ENCODE data around the gene GALNT2. TPM values are rescaled to one million over a fixed set of nuclear protein-coding genes. Genes with fewer than 3 reads are reported as not detected.
A peak's percentile ranks its signal among the peaks of the same experiment; 100 is the strongest.

Gene GALNT2
- total and polyA plus RNA-seq, 9 donors: 30.3 to 89.2 (median 79.2) TPM

- DNase-seq: no peak
- no peaks in the 10 kb centered on the region for H3K27me3 ChIP-seq (ENCODE audit: control insufficient read depth, insufficient read depth, low read length)
- peaks cover 36% of the 10 kb centered on the region for H3K4me1 ChIP-seq (ENCODE audit: control insufficient read depth, insufficient read depth, low read length)
- H3K4me3 ChIP-seq (ENCODE audit: low read length): no peak overlapping the region
- no peak overlapping the region for H3K27ac ChIP-seq (ENCODE audit: low read length)
- H3K9me3 ChIP-seq (replicated peaks; ENCODE audit: control insufficient read depth, low read depth, low read length): no peaks in the 10 kb centered on the region
- peaks cover 10% of the 10 kb centered on the region for H3K36me3 ChIP-seq (ENCODE audit: control insufficient read depth, insufficient read depth, low read length)
- 87% methylated on average over 11 of the region's 11 CpGs for WGBS (ENCODE audit: insufficient coverage)
Measured at GRCh38 chr1:230109066-230109465, 42.0 kb downstream of the GALNT2 start.

- H3K4me3 ChIP-seq (ENCODE audit: low read length): no peak overlapping the region
- H3K36me3 ChIP-seq (ENCODE audit: control insufficient read depth, insufficient read depth, low read length): peaks cover 13% of the 10 kb centered on the region
- no peaks in the 10 kb centered on the region for H3K27me3 ChIP-seq (ENCODE audit: control insufficient read depth, insufficient read depth, low read length)
- H3K4me1 ChIP-seq (ENCODE audit: control insufficient read depth, insufficient read depth, low read length): peaks cover 31% of the 10 kb centered on the region
- WGBS (ENCODE audit: insufficient coverage): 47% methylated on average over 4 of the region's 11 CpGs
- no peak overlapping the region for H3K27ac ChIP-seq (ENCODE audit: low read length)
- H3K9me3 ChIP-seq (replicated peaks; ENCODE audit: control insufficient read depth, low read depth, low read length): no peaks in the 10 kb centered on the region
- no peak for DNase-seq
Measured at GRCh38 chr1:230109895-230110667, 43.0 kb downstream of the GALNT2 start.

DNA sequence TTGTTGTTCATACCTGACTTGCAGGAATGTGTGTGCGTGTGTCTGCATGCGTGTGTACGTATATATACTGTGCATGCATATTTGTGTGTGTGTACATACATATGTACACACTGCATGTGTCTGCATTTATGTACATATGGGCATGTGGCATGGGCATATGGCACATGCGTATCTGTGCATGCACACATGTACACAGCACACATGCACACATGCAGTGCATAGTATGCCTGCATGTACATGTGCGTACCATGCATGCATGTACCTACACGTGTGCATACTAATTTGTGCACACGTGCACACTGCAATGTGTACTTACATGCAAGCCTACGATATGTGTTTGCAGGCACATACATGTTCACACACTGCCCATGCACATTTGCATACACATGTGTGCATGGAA lies 43.9 kb downstream of the GALNT2 start:
- whole genome bisulfite sequencing (ENCODE audit: insufficient coverage): 72% methylated on average over 5 of the region's 8 CpGs
- peaks cover 26% of the 10 kb centered on the region for H3K4me1 ChIP-seq (ENCODE audit: control insufficient read depth, insufficient read depth, low read length)
- peaks cover 13% of the 10 kb centered on the region for H3K36me3 ChIP-seq (ENCODE audit: control insufficient read depth, insufficient read depth, low read length)

DNA sequence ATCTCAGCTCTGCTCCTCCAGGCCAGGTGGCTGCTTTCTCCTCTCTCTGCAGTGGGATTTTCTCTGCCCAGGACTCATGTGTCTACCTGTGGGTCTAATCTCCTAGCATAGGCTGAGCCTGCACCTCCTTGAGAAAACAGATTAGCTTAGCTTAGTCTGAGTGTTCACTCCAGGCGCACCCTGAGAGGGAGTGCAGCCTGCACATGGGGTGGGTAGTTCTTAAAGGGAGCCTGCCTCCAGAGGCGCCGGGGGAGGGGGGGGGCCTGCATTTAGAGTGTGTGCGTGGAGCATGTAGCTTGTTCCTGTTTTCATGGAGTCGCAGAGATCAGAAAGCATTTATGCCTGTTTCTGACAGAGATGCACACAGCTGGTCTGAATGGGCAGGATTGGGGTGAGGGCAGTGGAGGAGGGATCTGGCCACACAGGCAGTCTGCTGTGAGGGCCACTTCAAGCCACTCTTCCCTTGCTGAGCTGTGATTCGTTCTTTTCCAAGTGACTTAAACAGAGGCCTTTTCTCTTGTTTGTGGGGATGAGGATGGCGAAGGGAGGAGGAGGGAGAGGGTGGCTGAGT lies 45.2 kb downstream of the GALNT2 start:
- H3K9me3 ChIP-seq (replicated peaks; ENCODE audit: control insufficient read depth, low read depth, low read length): no peaks in the 10 kb centered on the region
- 27% methylated on average over 5 of the region's 7 CpGs for WGBS (ENCODE audit: insufficient coverage)
- H3K4me1 ChIP-seq (ENCODE audit: control insufficient read depth, insufficient read depth, low read length): peaks cover 26% of the 10 kb centered on the region
- peaks cover 16% of the 10 kb centered on the region for H3K36me3 ChIP-seq (ENCODE audit: control insufficient read depth, insufficient read depth, low read length)
- no peaks in the 10 kb centered on the region for H3K27me3 ChIP-seq (ENCODE audit: control insufficient read depth, insufficient read depth, low read length)
- H3K4me3 ChIP-seq (ENCODE audit: low read length): no peak overlapping the region
- peak; percentile 44 for DNase-seq
- H3K27ac ChIP-seq (ENCODE audit: low read length): no peak overlapping the region

More for the DNA sequence above, 43.9 kb downstream of the GALNT2 start:
- no peaks in the 10 kb centered on the region for H3K27me3 ChIP-seq (ENCODE audit: control insufficient read depth, insufficient read depth, low read length)
- no peak overlapping the region for H3K27ac ChIP-seq (ENCODE audit: low read length)
- DNase-seq: no peak
- H3K9me3 ChIP-seq (replicated peaks; ENCODE audit: control insufficient read depth, low read depth, low read length): no peaks in the 10 kb centered on the region
- no peak overlapping the region for H3K4me3 ChIP-seq (ENCODE audit: low read length)

GRCh38 chr1:230112782-230113181 lies 45.7 kb downstream of the GALNT2 start:
- Histone ChIP-seq H3K9me3 (replicated peaks; ENCODE audit: control insufficient read depth, low read depth, low read length) (no peaks in the 10 kb centered on the region), H3K27ac (ENCODE audit: low read length) (no peak overlapping the region), H3K27me3 (ENCODE audit: control insufficient read depth, insufficient read depth, low read length) (no peaks in the 10 kb centered on the region), H3K4me3 (ENCODE audit: low read length) (no peak overlapping the region), H3K4me1 (ENCODE audit: control insufficient read depth, insufficient read depth, low read length) (peaks cover 26% of the 10 kb centered on the region), H3K36me3 (ENCODE audit: control insufficient read depth, insufficient read depth, low read length) (peaks cover 16% of the 10 kb centered on the region)
- DNase-seq: no peak
- 75% methylated on average over 2 of the region's 5 CpGs for WGBS (ENCODE audit: insufficient coverage)

- Histone ChIP-seq H3K27me3 (ENCODE audit: control insufficient read depth, insufficient read depth, low read length) (no peaks in the 10 kb centered on the region), H3K4me3 (ENCODE audit: low read length) (no peak overlapping the region), H3K9me3 (replicated peaks; ENCODE audit: control insufficient read depth, low read depth, low read length) (no peaks in the 10 kb centered on the region), H3K36me3 (ENCODE audit: control insufficient read depth, insufficient read depth, low read length) (peaks cover 16% of the 10 kb centered on the region), H3K4me1 (ENCODE audit: control insufficient read depth, insufficient read depth, low read length) (peaks cover 26% of the 10 kb centered on the region), H3K27ac (ENCODE audit: low read length) (no peak overlapping the region)
- no peak for DNase-seq
- WGBS (ENCODE audit: insufficient coverage): 83% methylated on average over 1 of the region's 4 CpGs
Measured at GRCh38 chr1:230113235-230113592, 46.2 kb downstream of the GALNT2 start.

- Histone ChIP-seq H3K4me3 (ENCODE audit: low read length) (no peak overlapping the region), H3K9me3 (replicated peaks; ENCODE audit: control insufficient read depth, low read depth, low read length) (no peaks in the 10 kb centered on the region), H3K36me3 (ENCODE audit: control insufficient read depth, insufficient read depth, low read length) (peaks cover 16% of the 10 kb centered on the region)
Measured at GRCh38 chr1:230113593-230114236, 46.7 kb downstream of the GALNT2 start.

GRCh38 chr1:230114237-230114651 lies 47.2 kb downstream of the GALNT2 start:
- Histone ChIP-seq H3K4me3 (ENCODE audit: low read length) (no peak overlapping the region), H3K36me3 (ENCODE audit: control insufficient read depth, insufficient read depth, low read length) (peaks cover 15% of the 10 kb centered on the region), H3K27me3 (ENCODE audit: control insufficient read depth, insufficient read depth, low read length) (no peaks in the 10 kb centered on the region), H3K4me1 (ENCODE audit: control insufficient read depth, insufficient read depth, low read length) (peaks cover 28% of the 10 kb centered on the region), H3K27ac (ENCODE audit: low read length) (peak overlapping the region; percentile 72), H3K9me3 (replicated peaks; ENCODE audit: control insufficient read depth, low read depth, low read length) (no peaks in the 10 kb centered on the region)
- DNase-seq: no peak
- WGBS (ENCODE audit: insufficient coverage): 61% methylated on average over 12 of the region's 15 CpGs

More at GRCh38 chr1:230113593-230114236, 46.7 kb downstream of the GALNT2 start:
- peak; percentile 55 for DNase-seq
- Histone ChIP-seq H3K27me3 (ENCODE audit: control insufficient read depth, insufficient read depth, low read length) (no peaks in the 10 kb centered on the region), H3K27ac (ENCODE audit: low read length) (peak overlapping the region; percentile 72), H3K4me1 (ENCODE audit: control insufficient read depth, insufficient read depth, low read length) (peaks cover 28% of the 10 kb centered on the region)
- 53% methylated on average over 11 of the region's 17 CpGs for WGBS (ENCODE audit: insufficient coverage)

- Histone ChIP-seq H3K4me1 (ENCODE audit: control insufficient read depth, insufficient read depth, low read length) (peaks cover 26% of the 10 kb centered on the region), H3K9me3 (replicated peaks; ENCODE audit: control insufficient read depth, low read depth, low read length) (no peaks in the 10 kb centered on the region), H3K36me3 (ENCODE audit: control insufficient read depth, insufficient read depth, low read length) (peaks cover 24% of the 10 kb centered on the region), H3K27ac (ENCODE audit: low read length) (no peak overlapping the region), H3K27me3 (ENCODE audit: control insufficient read depth, insufficient read depth, low read length) (no peaks in the 10 kb centered on the region), H3K4me3 (ENCODE audit: low read length) (no peak overlapping the region)
- DNase-seq: no peak
- 92% methylated on average over 4 of the region's 6 CpGs for WGBS (ENCODE audit: insufficient coverage)
Measured at GRCh38 chr1:230117694-230118093, 50.7 kb downstream of the GALNT2 start.

GRCh38 chr1:230119340-230119739 lies 52.3 kb downstream of the GALNT2 start:
- peaks cover 17% of the 10 kb centered on the region for H3K4me1 ChIP-seq (ENCODE audit: control insufficient read depth, insufficient read depth, low read length)
- whole genome bisulfite sequencing (ENCODE audit: insufficient coverage): 53% methylated on average over 2 of the region's 6 CpGs
- no peak overlapping the region for H3K4me3 ChIP-seq (ENCODE audit: low read length)
- H3K27me3 ChIP-seq (ENCODE audit: control insufficient read depth, insufficient read depth, low read length): no peaks in the 10 kb centered on the region
- H3K36me3 ChIP-seq (ENCODE audit: control insufficient read depth, insufficient read depth, low read length): peaks cover 13% of the 10 kb centered on the region
- DNase-seq: no peak
- H3K9me3 ChIP-seq (replicated peaks; ENCODE audit: control insufficient read depth, low read depth, low read length): no peaks in the 10 kb centered on the region
- H3K27ac ChIP-seq (ENCODE audit: low read length): no peak overlapping the region

Measured in muscle of leg (tissue), 11 donors.